IPS-15b (cell line): ENCODE results near the gene SBDS.
"Not testable (repeated sequence)": the region's sequence is repeated elsewhere in the genome, so short reads cannot be mapped to it uniquely, and the experiment has no call there.

Experiments
- H3K27me3 ChIP-seq: one replicate; pipeline ENCODE4 v1.6.1; 2013; ENCODE audit warnings: low read length; ENCODE audit not compliant: control insufficient read depth, insufficient read depth
- H3K36me3 ChIP-seq: one replicate; pipeline ENCODE4 v1.6.1; 2013; ENCODE audit warnings: low read length; ENCODE audit not compliant: control insufficient read depth, insufficient read depth
- H3K4me1 ChIP-seq: one replicate; pipeline ENCODE4 v1.6.1; 2013; ENCODE audit warnings: mild to moderate bottlenecking, low read length; ENCODE audit not compliant: control insufficient read depth, insufficient read depth
- H3K4me3 ChIP-seq: one replicate; pipeline ENCODE4 v1.5.1; 2013; ENCODE audit warnings: low read depth, low read length
- H3K9ac ChIP-seq: one replicate; pipeline ENCODE4 v1.6.1; 2013; ENCODE audit warnings: low read depth, mild to moderate bottlenecking, low read length
- H3K9me3 ChIP-seq: one replicate; pipeline ENCODE4 v1.6.1; 2013; ENCODE audit warnings: mild to moderate bottlenecking, low read length; ENCODE audit not compliant: control insufficient read depth, insufficient read depth

The SBDS gene

DNA sequence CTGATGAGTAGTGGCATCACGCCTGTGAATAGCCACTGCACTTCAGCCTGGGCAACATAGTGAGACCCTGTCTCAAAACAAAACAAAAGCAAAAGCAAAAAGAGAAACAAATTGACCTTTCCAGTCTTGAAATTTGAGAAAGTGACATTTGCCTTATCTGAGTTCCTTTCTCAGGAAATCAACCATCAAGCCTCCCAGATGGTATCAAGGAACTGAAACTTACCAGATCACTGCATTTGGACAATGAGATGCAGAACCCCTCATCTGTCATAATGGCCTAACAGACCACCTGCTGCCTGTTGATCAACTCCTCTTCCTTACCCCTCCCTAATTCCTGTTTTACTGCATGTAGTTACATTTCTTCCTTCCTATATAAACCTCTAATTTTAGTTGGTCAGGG lies 15.1 kb downstream of the SBDS start:
- H3K4me1 ChIP-seq, H3K9me3 ChIP-seq, H3K9ac ChIP-seq, H3K36me3 ChIP-seq, H3K4me3 ChIP-seq, H3K27me3 ChIP-seq: not testable (repeated sequence)

DNA sequence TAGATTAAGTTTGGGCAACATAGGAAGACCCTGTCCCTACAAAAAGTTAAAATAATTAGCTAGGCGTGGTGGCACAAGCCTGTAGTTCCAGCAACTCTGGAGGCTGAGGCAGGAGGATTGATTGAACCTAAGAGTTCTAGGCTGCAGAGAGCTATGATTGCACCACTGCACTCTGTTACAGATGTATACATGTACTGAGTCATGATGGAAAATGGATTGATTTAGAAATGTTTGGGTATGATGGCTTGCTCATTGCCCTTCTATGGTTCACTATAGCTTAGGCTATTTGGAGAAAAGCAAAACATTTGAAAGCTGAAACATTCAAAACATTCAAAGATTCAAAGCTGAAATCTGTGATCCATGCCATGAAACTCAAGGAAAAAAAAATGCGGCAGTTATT lies 16.4 kb downstream of the SBDS start:
- not testable (repeated sequence) for H3K9me3 ChIP-seq, H3K4me3 ChIP-seq, H3K27me3 ChIP-seq, H3K9ac ChIP-seq, H3K4me1 ChIP-seq, H3K36me3 ChIP-seq

DNA sequence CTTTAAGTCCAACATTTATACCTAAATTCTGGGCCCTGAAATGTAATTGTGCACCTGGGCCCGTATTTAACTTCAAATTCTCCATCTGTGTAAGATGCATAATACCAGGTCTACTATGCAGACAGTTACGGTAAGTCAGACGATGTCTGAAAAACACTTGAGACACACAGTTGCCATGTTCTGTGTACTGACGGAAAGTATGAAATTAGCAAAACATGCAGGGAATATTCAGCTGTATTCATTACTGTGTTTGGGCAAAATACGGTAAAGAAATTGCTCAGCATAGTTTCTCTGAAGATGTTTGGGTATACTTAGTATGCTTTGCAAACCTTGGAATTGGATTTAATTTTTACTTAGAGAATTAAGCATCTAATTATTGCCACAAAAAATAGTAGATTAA lies 17.1 kb downstream of the SBDS start:
- H3K9me3 ChIP-seq, H3K27me3 ChIP-seq, H3K36me3 ChIP-seq, H3K9ac ChIP-seq, H3K4me1 ChIP-seq, H3K4me3 ChIP-seq: not testable (repeated sequence)

DNA sequence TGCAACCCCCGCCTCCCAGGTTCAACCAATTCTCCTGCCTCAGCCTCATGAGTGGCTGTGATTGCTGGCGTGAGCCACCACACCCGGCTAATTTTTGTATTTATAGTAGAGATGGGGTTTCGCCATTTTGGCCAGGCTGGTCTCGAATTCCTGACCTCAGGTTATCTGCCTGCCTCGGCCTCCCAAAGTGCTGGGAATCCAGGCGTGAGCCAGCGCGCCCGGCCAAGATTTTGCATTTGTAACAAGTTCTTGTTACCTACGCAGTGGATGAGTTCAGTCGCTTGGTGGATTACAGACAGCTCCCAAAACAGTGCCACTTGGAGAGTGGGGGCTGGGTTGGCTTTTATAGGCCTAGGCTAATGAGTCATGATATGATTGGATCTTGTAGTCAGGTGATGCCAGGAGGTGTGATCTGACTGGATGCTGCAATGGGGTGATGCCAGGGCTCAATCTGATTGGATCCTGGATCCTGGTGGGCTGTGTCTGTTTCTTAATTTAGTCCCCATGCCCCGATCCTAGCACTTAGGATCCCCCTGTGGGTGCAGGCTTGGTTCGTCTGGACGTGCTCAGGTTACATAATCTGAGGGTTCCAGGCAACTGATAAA lies 20.3 kb downstream of the SBDS start:
- no peaks in the 10 kb centered on the region for H3K36me3 ChIP-seq

DNA sequence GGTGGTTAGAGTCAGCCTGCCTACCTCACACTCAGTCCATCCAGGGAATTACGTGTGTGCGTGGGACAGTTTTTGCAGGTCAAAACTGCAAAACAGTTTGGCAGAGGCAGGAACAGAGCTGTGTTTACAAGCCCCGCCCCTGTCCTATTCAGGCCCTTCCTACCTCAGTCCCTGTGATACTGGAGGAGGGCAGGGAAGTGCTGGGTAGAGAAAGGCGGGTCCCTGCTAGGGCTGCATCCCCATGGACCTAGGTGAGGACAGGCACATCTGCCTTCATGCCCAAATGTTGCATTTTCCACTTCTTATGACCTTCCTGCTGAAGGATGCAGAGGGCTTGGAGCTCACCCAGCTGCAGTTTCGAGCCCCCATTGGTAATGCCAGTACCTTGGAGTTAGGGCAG lies 25.1 kb downstream of the SBDS start:
- Histone ChIP-seq H3K27me3 (no peaks in the 10 kb centered on the region), H3K36me3 (no peaks in the 10 kb centered on the region), H3K4me3 (no peak overlapping the region), H3K9ac (no peak overlapping the region), H3K9me3 (no peaks in the 10 kb centered on the region), H3K4me1 (peaks cover 3% of the 10 kb centered on the region)

More for the DNA sequence above, 20.3 kb downstream of the SBDS start:
- H3K9ac ChIP-seq = no peak overlapping the region
- peaks cover 3% of the 10 kb centered on the region for H3K4me1 ChIP-seq
- no peaks in the 10 kb centered on the region for H3K27me3 ChIP-seq
- no peaks in the 10 kb centered on the region for H3K9me3 ChIP-seq
- no peak overlapping the region for H3K4me3 ChIP-seq

DNA sequence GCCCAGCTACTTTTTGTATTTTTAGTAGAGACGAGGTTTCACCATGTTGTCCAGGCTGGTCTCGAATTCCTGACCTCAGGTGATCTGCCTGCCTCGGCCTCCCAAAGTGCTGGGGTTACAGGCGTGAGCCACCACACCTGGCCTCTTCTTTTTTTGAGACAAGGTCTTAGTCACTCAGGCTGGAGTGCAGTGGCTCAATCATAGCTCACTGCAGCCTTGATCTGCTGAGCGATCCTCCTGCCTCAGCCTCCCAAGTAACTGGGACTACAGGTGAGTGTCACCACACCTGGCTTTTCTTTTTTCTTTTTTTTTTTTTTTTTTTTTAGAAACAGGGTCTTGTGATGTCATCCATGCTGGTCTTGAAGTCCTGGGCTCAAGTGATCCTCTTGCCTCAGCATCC lies 26.4 kb downstream of the SBDS start:
- H3K4me3 ChIP-seq, H3K4me1 ChIP-seq, H3K9ac ChIP-seq, H3K27me3 ChIP-seq, H3K36me3 ChIP-seq, H3K9me3 ChIP-seq: not testable (repeated sequence)

DNA sequence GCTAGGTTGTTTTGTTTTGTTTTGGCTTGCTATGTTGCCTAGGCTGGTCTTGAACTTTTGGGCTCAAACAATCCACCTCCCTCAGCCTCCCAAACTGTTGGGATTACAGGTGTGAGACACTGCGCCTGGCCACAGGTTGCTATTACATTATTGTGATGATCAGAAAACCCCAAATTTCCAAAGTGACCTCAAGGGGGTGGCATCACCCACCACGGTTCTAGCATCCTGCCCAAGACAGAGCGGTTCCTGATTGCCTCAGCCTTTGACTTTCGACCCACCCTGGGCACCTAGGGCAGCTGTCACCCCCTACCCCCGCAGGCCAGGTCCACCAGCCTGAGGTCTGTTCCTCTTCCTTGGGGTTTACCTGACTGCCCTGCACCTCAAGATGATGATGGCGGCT lies 28.4 kb downstream of the SBDS start:
- Histone ChIP-seq H3K36me3 (no peaks in the 10 kb centered on the region), H3K9me3 (no peaks in the 10 kb centered on the region), H3K4me1 (peaks cover 3% of the 10 kb centered on the region), H3K4me3 (no peak overlapping the region), H3K27me3 (no peaks in the 10 kb centered on the region), H3K9ac (no peak overlapping the region)

DNA sequence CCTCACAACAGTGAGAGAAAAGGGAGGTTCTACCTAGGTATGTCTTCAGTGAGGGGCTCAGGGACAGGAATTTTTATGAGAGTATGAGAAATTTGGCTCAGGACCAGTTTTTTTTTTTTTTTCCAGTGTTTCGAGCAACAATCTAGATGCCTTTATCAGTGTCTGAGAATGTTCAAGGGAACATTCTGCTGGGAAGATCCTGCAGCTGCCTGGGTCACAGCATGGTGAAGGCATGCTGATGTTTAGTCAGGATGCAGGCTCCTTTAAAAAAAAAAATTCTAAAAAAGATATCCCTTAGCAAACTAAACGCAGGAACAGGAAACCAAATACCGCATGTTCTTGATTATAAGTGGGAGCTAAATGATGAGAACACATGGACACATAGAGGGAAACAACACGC lies 31.0 kb downstream of the SBDS start:
- Histone ChIP-seq H3K27me3 (no peaks in the 10 kb centered on the region), H3K9me3 (no peaks in the 10 kb centered on the region), H3K9ac (no peak overlapping the region), H3K4me3 (no peak overlapping the region), H3K36me3 (no peaks in the 10 kb centered on the region), H3K4me1 (no peaks in the 10 kb centered on the region)

DNA sequence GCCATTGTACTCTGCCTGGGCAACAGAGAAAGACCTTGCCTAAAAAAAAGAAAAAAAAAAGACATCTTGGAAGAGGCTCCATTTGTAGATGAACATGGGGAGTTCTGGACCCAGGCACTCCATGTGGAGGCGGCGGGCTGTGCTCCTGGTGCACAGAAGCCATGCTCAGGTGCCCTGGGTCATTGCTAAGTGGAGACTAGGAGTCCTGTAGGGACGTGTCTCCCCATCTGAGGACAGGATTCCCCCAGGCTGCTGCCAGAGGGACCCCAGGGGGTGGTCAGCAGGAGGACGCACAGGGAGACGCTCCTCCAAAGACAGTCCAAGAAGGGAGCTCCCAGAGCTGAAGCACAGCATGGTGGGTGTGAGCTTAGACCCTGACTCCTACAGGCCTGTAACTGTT lies 34.3 kb downstream of the SBDS start:
- peaks cover 4% of the 10 kb centered on the region for H3K36me3 ChIP-seq
- no peak overlapping the region for H3K9ac ChIP-seq

DNA sequence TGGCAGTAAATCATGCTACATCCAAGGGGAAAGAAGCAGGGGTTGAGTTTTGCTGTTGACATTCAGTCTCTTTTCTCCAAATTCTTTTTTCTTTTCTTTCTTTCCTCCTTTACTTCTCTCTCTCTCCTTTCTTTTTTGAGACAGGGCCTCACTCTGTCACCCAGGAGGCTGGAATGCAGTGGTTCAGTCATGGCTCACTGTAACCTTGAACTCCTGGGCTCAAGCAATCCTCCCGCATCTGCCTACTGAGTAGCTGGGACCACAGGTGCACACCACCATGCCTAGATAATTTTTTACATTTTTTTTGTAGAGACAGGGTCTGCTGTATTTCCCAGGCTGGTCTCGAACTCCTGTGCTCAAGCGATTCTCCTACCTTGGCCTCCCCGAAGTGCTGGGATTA lies 35.2 kb downstream of the SBDS start:
- H3K9me3 ChIP-seq = no peaks in the 10 kb centered on the region
- no peak overlapping the region for H3K4me3 ChIP-seq
- H3K9ac ChIP-seq = no peak overlapping the region
- no peaks in the 10 kb centered on the region for H3K27me3 ChIP-seq
- H3K4me1 ChIP-seq = no peaks in the 10 kb centered on the region
- peaks cover 11% of the 10 kb centered on the region for H3K36me3 ChIP-seq

More for the DNA sequence above, 34.3 kb downstream of the SBDS start:
- Histone ChIP-seq H3K4me1 (no peaks in the 10 kb centered on the region), H3K27me3 (no peaks in the 10 kb centered on the region), H3K4me3 (no peak overlapping the region), H3K9me3 (no peaks in the 10 kb centered on the region)

DNA sequence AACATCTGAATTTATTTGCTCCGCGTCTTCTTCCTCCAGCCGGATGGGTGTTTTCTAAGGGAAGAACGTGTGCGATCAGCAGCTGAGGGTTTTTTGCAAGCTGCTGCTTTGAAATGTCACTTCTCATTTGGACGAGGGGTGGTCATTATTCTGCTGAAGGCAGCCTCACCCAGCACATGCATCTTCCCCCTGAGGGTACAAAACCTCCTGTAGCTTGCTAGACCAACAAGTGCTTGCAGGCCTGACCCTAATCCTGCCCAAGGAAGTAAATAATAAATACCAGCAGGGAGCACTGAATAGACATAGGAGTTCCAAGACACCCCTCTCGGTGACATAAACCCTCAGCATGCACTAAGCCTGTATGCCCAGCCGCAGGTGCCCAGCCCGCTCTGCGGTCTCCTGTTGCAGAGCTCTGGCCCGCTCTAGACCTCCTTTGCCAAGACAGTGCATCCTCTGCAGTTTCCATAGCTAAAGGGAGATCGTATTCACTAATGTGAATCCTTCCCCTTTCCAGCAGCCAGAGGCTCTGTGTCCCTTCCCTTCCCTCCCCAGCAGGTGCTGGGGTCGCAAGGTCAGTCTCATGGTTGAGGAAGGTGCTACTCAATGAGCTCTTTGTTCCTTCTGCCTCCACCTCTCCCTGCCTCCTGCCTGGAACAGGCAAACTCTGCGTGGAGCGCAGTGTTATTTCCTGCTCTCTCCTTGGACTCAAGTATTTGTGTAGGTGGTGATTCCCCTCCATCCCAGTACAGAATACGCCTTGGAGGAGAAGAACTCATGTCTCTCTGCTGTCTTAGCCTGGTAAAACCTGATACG lies 36.6 kb downstream of the SBDS start:
- Histone ChIP-seq H3K9me3 (no peaks in the 10 kb centered on the region), H3K36me3 (peaks cover 11% of the 10 kb centered on the region), H3K4me1 (no peaks in the 10 kb centered on the region), H3K4me3 (no peak overlapping the region), H3K27me3 (no peaks in the 10 kb centered on the region), H3K9ac (no peak overlapping the region)

DNA sequence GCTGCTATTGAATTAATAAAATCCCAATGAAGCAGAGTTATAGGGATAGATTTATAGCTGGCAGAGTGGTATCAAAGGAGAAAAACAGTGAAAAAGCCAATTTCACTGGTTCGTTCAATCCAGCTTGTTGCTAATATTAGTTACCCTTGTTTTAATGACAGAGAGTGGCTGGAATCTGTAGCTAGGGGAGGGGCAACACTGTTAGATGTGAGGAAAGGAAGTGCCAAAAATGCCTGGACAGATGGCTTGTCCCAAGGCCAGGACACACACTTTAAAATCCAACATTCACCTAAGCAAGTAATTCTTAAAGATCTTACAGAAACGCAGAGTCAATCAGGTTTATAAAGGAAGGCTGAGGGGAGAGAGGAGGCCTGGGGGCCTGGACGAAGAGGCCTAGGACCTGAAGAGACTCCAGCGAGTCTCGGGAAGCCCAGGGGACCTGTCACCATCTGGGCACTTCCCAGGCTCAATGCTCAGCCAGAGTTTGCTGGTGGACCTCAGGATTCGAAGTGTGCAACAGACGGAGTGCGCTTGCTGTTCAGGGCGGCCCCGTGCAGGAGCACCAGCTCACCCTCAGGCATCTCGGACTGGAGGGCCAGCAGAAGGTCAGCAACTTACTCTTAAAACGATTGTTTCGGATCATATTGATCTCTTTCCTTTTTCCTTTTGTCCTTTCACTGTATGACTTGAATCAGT lies 37.6 kb downstream of the SBDS start:
- peaks cover 14% of the 10 kb centered on the region for H3K36me3 ChIP-seq
- no peak overlapping the region for H3K9ac ChIP-seq
- H3K4me3 ChIP-seq = no peak overlapping the region
- H3K27me3 ChIP-seq = no peaks in the 10 kb centered on the region
- no peaks in the 10 kb centered on the region for H3K9me3 ChIP-seq
- peaks cover under 1% of the 10 kb centered on the region for H3K4me1 ChIP-seq
